Glomerular visceral epithelial cell (primary cell): ENCODE data around the gene TRRAP.

ENCODE experiments used
- DNase-seq: peaks from one replicate; pipeline ENCODE4 v3.0.0-alpha.2; 2016; ENCODE audit errors: extremely low spot score

The TRRAP gene

GRCh38 chr7:98900815-98901214, 22.5 kb downstream of the TRRAP start:
- DNase-seq = no peak

- no peak for DNase-seq
Measured at GRCh38 chr7:98902523-98902922, 24.2 kb downstream of the TRRAP start.

DNA sequence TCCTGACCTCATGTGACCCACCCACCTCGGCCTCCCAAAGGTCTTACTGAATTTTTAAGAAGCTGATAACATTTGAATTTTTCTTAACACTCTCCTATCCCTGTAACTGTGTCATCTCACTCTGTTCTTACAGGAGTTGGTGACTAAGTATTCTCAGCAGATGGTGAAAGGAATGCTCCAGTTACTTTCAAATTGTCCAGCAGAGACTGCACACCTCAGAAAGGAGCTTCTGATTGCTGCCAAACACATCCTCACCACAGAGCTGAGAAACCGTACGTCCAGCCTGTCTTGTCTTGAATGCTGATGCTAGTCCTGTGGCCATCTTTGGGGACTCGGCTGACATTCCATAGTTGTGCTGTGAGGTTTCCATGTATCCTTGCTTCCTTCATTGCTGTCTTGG, 24.9 kb downstream of the TRRAP start:
- DNase-seq = no peak

DNA sequence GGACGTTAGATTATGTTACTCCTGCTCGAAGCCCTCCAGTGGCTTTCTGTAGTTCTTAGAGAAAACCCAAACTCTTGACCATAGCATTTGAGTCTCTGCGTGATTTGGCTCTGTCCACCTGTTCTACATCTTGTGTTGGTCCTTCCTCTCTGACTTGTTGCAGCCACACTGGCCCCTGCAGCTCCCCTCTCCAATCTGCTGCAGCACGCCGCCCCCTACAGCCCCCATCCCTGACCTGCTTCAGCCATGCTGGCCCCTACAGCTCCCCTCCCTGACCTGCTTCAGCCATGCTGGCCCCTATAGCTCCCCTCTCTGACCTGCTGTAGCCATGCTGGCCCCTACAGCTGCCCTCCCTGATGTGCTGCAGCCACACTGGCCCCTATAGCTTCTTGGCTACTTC, 29.2 kb downstream of the TRRAP start:
- no peak for DNase-seq

- no peak for DNase-seq
Measured at GRCh38 chr7:98908585-98908984, 30.3 kb downstream of the TRRAP start.

GRCh38 chr7:98909487-98909886, 31.2 kb downstream of the TRRAP start:
- no peak for DNase-seq

DNA sequence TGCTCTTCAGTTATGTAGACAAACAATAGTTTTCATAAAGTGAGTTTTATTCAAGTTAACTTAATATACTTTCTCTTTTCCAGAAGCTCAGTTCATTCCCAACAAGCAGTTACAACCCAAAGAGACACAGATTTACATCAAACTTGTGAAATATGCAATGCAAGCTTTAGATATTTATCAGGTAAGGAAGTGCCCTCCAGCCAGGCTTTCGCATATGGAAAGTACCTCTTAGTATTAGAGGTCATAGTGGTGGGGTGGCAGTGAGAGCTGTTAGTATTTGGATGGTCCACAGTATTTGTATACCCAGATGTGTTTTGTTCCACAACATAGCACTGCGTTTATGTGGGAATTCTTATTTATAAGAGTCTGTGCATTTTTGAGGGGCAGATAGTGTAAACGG, 32.1 kb downstream of the TRRAP start:
- DNase-seq = no peak

GRCh38 chr7:98911916-98912315, 33.6 kb downstream of the TRRAP start:
- no peak for DNase-seq

DNA sequence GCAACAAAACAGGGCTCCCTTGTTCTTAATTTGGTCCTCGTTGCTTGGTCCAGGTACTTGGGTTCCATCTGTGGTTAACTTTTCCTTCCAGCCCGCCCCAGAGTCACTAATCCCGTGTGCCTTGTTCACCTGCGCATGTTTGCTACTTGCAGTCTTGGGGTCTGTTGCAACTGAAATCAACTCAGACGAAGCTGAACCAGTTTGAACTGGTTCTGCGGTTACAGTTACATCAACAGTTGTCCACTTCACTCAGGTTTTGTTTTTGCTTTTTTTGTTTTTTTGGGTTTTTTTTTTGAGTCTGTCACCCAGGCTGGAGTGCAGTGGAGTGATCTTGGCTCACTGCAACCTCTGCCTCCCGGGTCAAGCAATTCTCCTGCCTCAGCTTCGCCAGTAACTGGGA, 34.7 kb downstream of the TRRAP start:
- no peak for DNase-seq

- DNase-seq = no peak
Measured at GRCh38 chr7:98913612-98914011, 35.3 kb downstream of the TRRAP start.

DNA sequence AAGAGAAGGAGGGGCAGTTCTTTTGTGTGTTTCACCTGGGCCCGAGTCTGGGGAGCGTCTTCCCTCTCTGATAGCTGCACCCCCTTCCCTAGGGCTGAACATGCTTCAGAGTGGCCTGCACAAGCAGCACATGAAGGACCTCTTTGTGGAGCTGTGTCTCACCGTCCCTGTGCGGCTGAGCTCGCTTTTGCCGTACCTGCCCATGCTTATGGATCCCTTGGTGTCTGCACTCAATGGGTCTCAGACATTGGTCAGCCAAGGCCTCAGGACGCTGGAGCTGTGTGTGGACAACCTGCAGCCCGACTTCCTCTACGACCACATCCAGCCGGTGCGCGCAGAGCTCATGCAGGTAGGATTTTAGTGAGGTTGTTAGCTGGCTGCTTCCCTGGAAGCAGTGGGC, 39.0 kb downstream of the TRRAP start:
- no peak for DNase-seq

DNA sequence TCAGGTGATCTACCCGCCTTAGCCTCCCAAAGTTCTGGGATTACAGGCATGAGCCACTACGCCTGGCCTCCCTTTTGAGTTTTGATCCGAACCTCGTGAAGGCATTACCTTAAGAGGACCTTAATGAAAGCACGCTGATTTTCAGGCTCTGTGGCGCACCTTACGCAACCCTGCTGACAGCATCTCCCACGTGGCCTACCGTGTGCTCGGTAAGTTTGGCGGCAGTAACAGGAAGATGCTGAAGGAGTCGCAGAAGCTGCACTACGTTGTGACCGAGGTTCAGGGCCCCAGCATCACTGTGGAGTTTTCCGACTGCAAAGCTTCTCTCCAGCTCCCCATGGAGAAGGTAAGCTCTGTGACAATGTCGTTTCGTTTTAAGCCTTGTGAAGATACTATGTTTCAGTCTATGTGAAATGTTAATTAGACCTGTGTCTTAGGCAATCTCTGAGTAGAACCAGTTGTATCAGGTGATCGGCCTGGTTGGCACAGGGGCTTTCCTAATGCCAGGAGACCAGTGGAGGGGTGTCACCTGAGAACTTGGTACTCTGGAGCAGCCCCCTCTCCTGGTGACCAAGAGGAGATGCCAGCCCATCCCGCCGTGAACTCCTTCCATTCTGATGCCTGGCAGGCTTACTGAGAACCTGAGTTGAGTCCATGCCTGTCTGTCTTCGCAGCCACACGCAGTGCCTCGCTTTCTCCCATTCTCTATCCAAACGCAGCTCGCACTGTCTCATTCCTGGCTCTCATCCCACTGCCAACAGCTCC, 43.5 kb downstream of the TRRAP start:
- DNase-seq = no peak

DNA sequence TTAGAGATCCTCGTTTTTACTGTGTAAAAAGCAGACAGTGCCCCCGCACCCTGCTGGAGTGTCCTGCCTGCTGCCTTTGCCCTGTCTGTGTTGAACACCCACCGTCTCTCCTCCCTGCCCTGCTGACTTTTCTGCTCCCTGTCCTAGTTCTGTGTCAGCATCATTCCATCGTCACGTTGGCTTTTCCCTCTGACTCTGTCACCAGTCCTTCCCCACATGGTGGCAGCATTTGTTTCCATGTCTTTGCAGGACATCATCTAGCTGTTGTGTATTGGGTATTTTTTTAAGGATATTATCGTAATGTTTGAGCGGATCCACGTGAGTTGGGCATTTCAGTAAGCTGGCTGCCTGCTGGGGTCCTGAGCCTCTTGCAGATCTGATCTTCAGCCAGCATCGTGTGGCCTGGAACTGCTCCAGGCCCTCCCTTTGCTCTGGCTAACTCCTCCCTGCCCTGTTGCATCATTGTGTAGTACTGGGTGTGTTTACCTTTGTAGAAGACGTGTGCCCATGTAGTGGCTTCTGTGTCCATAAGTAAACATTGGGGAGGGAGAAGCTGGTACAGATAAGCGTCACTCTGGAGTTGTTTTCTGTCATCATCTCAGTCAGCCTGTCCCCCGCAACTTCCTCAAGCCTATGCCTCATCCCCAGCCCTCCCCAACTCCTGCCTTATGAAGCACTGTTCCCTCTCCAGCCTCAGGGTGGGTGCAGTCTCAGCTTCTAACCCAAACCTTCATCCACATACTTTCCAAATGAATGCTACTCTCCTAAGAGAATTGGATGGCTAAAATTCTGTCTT, 44.3 kb downstream of the TRRAP start:
- no peak for DNase-seq

GRCh38 chr7:98923512-98923911, 45.2 kb downstream of the TRRAP start:
- no peak for DNase-seq

DNA sequence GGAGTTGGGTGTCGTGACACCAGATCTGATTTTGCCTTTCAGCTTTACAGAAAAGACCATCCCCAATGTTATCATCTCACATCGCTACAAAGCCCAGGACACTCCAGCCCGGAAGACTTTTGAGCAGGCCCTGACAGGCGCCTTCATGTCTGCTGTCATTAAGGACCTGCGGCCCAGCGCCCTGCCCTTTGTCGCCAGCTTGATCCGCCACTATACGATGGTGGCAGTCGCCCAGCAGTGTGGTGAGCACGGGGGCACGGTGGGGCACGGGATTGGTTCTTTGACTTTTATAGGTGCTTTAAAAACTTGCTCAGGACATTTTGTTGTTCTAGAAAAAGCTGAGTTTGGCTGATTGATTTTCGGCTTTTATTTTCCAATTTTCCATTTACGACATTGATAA, 48.8 kb downstream of the TRRAP start:
- DNase-seq = no peak

GRCh38 chr7:98930464-98930863, 52.1 kb downstream of the TRRAP start:
- no peak for DNase-seq

DNA sequence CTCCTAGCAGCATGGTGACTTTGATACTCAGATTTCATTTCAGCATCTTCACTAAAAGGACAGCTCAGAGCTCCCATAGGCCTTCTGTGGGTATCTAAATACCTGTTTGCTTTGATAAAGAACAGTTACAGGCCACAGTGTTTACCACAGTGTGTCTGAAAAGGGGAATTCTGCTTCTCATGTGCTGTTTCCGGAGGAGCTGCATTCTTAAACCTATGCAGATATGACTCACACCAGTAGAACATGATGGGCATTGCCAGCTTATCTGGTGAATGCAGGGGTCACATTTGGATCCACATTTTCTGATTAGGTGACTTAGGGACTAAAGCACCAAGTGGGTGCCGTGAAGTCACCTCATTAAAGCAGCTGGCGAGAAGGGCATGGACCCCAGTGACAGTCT, 52.6 kb downstream of the TRRAP start:
- DNase-seq = no peak

- DNase-seq = no peak
Measured at GRCh38 chr7:98933321-98933720, 55.0 kb downstream of the TRRAP start.

DNA sequence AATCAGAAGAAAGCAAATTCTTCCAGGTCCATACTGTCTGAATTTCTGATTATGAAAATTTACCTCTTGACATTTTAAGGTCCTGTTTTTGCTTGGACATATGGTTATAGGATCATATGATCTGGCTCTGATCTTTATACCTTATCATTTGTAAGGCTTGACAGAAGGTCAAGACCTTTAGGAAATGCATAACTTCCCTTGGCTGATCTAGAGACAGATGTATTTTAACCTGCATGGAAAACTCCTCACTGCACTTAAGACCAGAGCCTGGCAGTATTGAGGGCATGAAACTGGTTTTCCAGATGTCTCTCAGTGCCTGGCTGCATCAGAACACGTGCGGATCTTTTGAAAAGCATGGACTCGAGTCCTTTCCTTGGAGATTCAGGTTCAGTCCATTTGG, 55.9 kb downstream of the TRRAP start:
- no peak for DNase-seq

DNA sequence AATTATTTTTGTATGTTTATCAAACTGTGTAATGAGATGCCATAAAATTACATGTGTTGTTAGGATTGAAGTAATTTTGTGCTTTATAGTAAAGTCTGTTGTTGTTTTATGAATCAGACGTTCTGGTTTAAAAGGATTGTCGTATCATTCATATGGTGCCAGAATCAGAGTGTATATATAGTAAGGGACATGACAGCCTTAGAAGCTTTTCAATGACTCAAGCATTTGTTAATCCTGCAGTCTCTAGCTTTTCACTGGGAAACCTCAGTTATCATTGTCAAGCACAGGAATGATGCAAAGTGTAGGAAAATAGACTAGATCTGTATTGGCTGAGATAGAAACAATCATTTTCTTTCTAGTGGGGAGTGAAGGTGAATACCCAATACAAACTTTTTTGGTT, 57.5 kb downstream of the TRRAP start:
- DNase-seq = no peak

DNA sequence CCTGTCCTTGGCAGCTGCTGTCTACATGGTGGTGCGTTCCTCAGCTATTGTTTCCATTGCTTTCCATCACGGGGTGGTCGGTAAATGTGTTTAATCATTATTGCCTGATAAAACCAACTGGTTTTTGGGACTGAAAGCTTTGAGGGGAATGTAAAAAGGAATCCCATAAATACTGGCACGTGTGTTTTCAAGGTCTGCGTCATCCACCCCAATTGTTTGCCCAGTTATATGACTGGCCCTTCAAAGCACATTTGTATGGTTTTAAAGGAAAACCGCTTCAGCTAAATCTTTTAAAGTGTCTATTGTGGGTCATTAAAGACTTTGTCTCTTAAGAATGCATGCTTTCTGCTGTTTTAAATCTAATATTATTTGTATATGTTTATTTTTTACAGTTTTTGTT, 65.0 kb downstream of the TRRAP start:
- no peak for DNase-seq

DNA sequence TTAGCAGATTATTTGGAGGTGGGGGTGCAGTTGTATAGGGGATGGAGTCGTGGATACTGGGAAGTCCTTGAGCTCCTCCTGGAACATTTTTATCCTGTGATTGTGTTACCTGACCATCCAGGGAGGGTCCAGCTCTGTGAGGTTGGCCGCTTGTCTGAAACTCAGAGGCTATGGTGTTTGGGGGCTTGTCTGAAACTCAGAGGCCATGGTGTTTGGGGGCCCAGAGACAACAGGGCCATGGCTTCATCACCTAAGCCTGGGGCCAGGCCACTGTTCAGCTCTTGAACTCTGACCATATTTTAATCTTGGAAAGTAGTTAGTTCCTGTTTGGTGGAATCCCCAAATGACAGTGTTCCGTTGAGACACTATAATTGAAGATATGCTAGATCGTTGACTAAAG, 66.1 kb downstream of the TRRAP start:
- no peak for DNase-seq

DNA sequence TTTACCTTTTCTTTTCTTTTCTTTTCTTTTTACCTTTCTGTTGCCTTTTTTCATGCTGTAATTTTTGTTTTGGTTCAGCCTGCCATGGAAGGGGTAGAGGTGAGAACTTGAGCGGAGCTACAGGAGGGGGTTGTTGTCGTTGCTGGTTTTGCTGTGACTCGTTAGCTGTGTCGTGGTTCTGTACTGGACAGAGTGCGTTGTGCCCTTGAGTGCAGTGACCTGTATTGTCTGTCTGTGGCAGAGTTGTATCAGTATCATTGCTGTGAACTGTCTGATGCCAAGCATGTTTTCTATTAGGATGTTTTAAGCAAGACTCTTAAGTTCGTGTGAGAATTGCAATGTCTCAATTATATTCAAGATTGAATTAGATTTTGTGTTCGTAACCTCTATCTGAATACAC, 67.5 kb downstream of the TRRAP start:
- no peak for DNase-seq
